Measurements from ENCODE around the gene MRPL23. TPM values are rescaled to one million over a fixed set of nuclear protein-coding genes. Genes with fewer than 3 reads are reported as not detected.

Gene MRPL23
- total and polyA plus RNA-seq, 2 of the 8 experiments (the other 6 are each of a cell fraction or from before 2014, with no cell fraction given), result 86.4 to 244 TPM

GRCh38 chr11:1948389-1948788 is 1.3 kb downstream of the MRPL23 start (continued):
- TF ChIP-seq ATF3 (IDR thresholded peaks at IDR 0.05; ENCODE audit: insufficient read depth, low read depth, low read length), result no peak
- TF ChIP-seq ATF2 (IDR thresholded peaks at IDR 0.05; ENCODE audit: low read length), result no peak
- TF ChIP-seq ASH2L (IDR thresholded peaks at IDR 0.05; ENCODE audit: low read length), result no peak
- no peak for TF ChIP-seq CHD7 (IDR thresholded peaks at IDR 0.05; ENCODE audit: insufficient replicate concordance, low read length)
- no peak for TF ChIP-seq BACH1 (IDR thresholded peaks at IDR 0.05; ENCODE audit: low read length)

All from H1 (cell line).